ENCODE results near the gene RIN1.
"Not testable (repeated sequence)": the region's sequence is repeated elsewhere in the genome, so short reads cannot be mapped to it uniquely, and the experiment has no call there.

RIN1 gene

GRCh38 chr11:66334605-66335442, 1.4 kb downstream of the RIN1 start:
- no peak for DNase-seq

GRCh38 chr11:66333896-66334604, 2.2 kb downstream of the RIN1 start:
- no peak for DNase-seq

- no peak for DNase-seq
Measured at GRCh38 chr11:66333220-66333877, 2.9 kb downstream of the RIN1 start.

GRCh38 chr11:66332371-66333219, 3.6 kb downstream of the RIN1 start:
- DNase-seq, result no peak

- DNase-seq, result peak; percentile 14
Measured at GRCh38 chr11:66331542-66332370, 4.5 kb downstream of the RIN1 start.

- DNase-seq, result no peak
Measured at GRCh38 chr11:66330931-66331330, 5.3 kb downstream of the RIN1 start.

GRCh38 chr11:66329165-66329673, 7.0 kb downstream of the RIN1 start:
- no peak for DNase-seq

GRCh38 chr11:66328302-66329144, 7.7 kb downstream of the RIN1 start:
- peak; percentile 79 for DNase-seq

- no peak for DNase-seq
Measured at GRCh38 chr11:66328031-66328301, 8.3 kb downstream of the RIN1 start.

GRCh38 chr11:66327171-66328030, 8.8 kb downstream of the RIN1 start:
- peak; percentile 46 for DNase-seq

- peak; percentile 67 for DNase-seq
Measured at GRCh38 chr11:66326261-66327111, 9.7 kb downstream of the RIN1 start.

GRCh38 chr11:66325263-66325671, 11.0 kb downstream of the RIN1 start:
- peak; percentile 28 for DNase-seq

GRCh38 chr11:66324664-66325063, 11.6 kb downstream of the RIN1 start:
- DNase-seq, result no peak

- DNase-seq, result no peak
Measured at GRCh38 chr11:66323684-66324083, 12.6 kb downstream of the RIN1 start.

GRCh38 chr11:66322732-66323427, 13.4 kb downstream of the RIN1 start:
- no peak for DNase-seq

GRCh38 chr11:66321606-66322005, 14.6 kb downstream of the RIN1 start:
- no peak for DNase-seq

GRCh38 chr11:66320748-66321147, 15.5 kb downstream of the RIN1 start:
- not testable (repeated sequence) for DNase-seq

GRCh38 chr11:66320289-66320688, 15.9 kb downstream of the RIN1 start:
- DNase-seq, result not testable (repeated sequence)

Data from right hindlimb (tissue), 1 donor.